RPMI7951 (cell line): Measurements from ENCODE around the gene CD8B2. TPM values are rescaled to one million over a fixed set of nuclear protein-coding genes. Genes with fewer than 3 reads are reported as not detected.
"Not testable (repeated sequence)": the region's sequence is repeated elsewhere in the genome, so short reads cannot be mapped to it uniquely, and the experiment has no call there.

Experiments used
- DNase-seq: peaks from one replicate; pipeline ENCODE4 v3.0.0-alpha.2; 2012; ENCODE audit warnings: low read depth
- total RNA-seq: library from RNA; depleted of rRNA; stranded (reverse); fragments of >200 nt; shearing (Covaris generic); gene quantifications from 2 replicates; pipeline ENCODE4 v1.2.3, GENCODE V29; 2014

The CD8B2 gene
- total RNA-seq, 1 experiment from 2014 or later, result not detected

- not testable (repeated sequence) for DNase-seq
These were observed 24.8 kb downstream of the CD8B2 start for GRCh38 chr2:106511934-106512333.

GRCh38 chr2:106513391-106513790 is 26.2 kb downstream of the CD8B2 start:
- not testable (repeated sequence) for DNase-seq

- DNase-seq, result peak; percentile 9
These were observed 27.7 kb downstream of the CD8B2 start for GRCh38 chr2:106514827-106515226.

- no peak for DNase-seq
These were observed 29.3 kb downstream of the CD8B2 start for GRCh38 chr2:106516436-106516835.

GRCh38 chr2:106516864-106517263 is 29.7 kb downstream of the CD8B2 start:
- DNase-seq, result no peak

GRCh38 chr2:106517329-106517728 is 30.2 kb downstream of the CD8B2 start:
- DNase-seq, result no peak

GRCh38 chr2:106519767-106520166 is 32.6 kb downstream of the CD8B2 start:
- DNase-seq, result no peak

- DNase-seq, result peak; percentile 69
These were observed 33.9 kb downstream of the CD8B2 start for GRCh38 chr2:106521016-106521415.

- DNase-seq, result no peak
These were observed 37.0 kb downstream of the CD8B2 start for GRCh38 chr2:106523976-106524665.

- peak; percentile 20 for DNase-seq
These were observed 43.7 kb downstream of the CD8B2 start for GRCh38 chr2:106530866-106531265.

- DNase-seq, result peak; percentile 57
These were observed 44.6 kb downstream of the CD8B2 start for GRCh38 chr2:106531676-106532214.

- no peak for DNase-seq
These were observed 45.1 kb downstream of the CD8B2 start for GRCh38 chr2:106532236-106532635.

GRCh38 chr2:106534471-106534870 is 47.3 kb downstream of the CD8B2 start:
- DNase-seq, result no peak

GRCh38 chr2:106536490-106536889 is 49.3 kb downstream of the CD8B2 start:
- DNase-seq, result no peak

- DNase-seq, result no peak
These were observed 49.9 kb downstream of the CD8B2 start for GRCh38 chr2:106537047-106537446.

GRCh38 chr2:106537791-106538191 is 50.6 kb downstream of the CD8B2 start:
- no peak for DNase-seq

GRCh38 chr2:106540886-106541285 is 53.7 kb downstream of the CD8B2 start:
- no peak for DNase-seq

- DNase-seq, result no peak
These were observed 54.2 kb downstream of the CD8B2 start for GRCh38 chr2:106541333-106541732.

GRCh38 chr2:106542746-106543359 is 55.7 kb downstream of the CD8B2 start:
- DNase-seq, result peak; percentile 39

- no peak for DNase-seq
These were observed 57.8 kb downstream of the CD8B2 start for GRCh38 chr2:106545007-106545406.

GRCh38 chr2:106546391-106546990 is 59.3 kb downstream of the CD8B2 start:
- no peak for DNase-seq

- no peak for DNase-seq
These were observed 60.2 kb downstream of the CD8B2 start for GRCh38 chr2:106547164-106547903.
